Neural cell (in vitro differentiated cells): ENCODE measurements around the gene XXYLT1. TPM values are rescaled to one million over a fixed set of nuclear protein-coding genes. Genes with fewer than 3 reads are reported as not detected.
"Not testable (repeated sequence)": the region's sequence is repeated elsewhere in the genome, so short reads cannot be mapped to it uniquely, and the experiment has no call there.

ENCODE experiments used
- H2AFZ ChIP-seq: fragments of 200-600, 300-800 bp; sonication (generic), shearing (Covaris generic); 2 replicates; pipeline ENCODE4 v1.6.0; 2014; ENCODE audit warnings: low read depth, mild to moderate bottlenecking, antibody characterized with exemption, low read length, moderate library complexity
- H3F3A ChIP-seq: fragments of 200-600 bp; shearing (Covaris generic); 2 replicates; pipeline ENCODE4 v1.6.1; 2016; ENCODE audit warnings: mild to moderate bottlenecking, moderate library complexity, mixed read lengths, antibody characterized with exemption, low read length; ENCODE audit not compliant: insufficient read depth, poor library complexity, severe bottlenecking
- H3K27ac ChIP-seq: fragments of 200-600, 300-800 bp; sonication (generic), shearing (Covaris generic); 2 replicates; pipeline ENCODE4 v1.5.1; 2014; ENCODE audit warnings: mild to moderate bottlenecking, low read length, moderate library complexity
- H3K27me3 ChIP-seq: fragments of 300-800, 200-600 bp; sonication (generic), shearing (Covaris generic); 2 replicates; pipeline ENCODE4 v1.6.0; 2014; ENCODE audit warnings: mild to moderate bottlenecking, low read depth, low read length, moderate library complexity; ENCODE audit not compliant: insufficient read depth
- H3K36me3 ChIP-seq: fragments of 300-800, 200-600 bp; sonication (generic), shearing (Covaris generic); 2 replicates; pipeline ENCODE4 v1.5.1; 2014; ENCODE audit warnings: mild to moderate bottlenecking, antibody characterized with exemption, low read length, moderate library complexity; ENCODE audit not compliant: insufficient read depth
- H3K4me2 ChIP-seq: fragments of 300-800, 200-600 bp; sonication (generic), shearing (Covaris generic); 2 replicates; pipeline ENCODE4 v1.6.0; 2014; ENCODE audit warnings: mild to moderate bottlenecking, low read length
- H3K4me3 ChIP-seq: fragments of 300-800, 200-600 bp; sonication (generic), shearing (Covaris generic); 2 replicates; pipeline ENCODE4 v1.5.1; 2014; ENCODE audit warnings: mild to moderate bottlenecking, low read length, moderate library complexity
- H3K79me2 ChIP-seq: fragments of 200-600 bp; shearing (Covaris generic); replicated peaks from 2 replicates; pipeline ENCODE4 v1.6.0; 2014; ENCODE audit warnings: mild to moderate bottlenecking, low read length, moderate library complexity; ENCODE audit not compliant: insufficient read depth
- H3K9ac ChIP-seq: fragments of 300-800, 200-600 bp; sonication (generic), shearing (Covaris generic); 2 replicates; pipeline ENCODE4 v1.6.1; 2016; ENCODE audit warnings: mild to moderate bottlenecking, low read length, mixed read lengths
- H3K9me2 ChIP-seq: fragments of 200-600 bp; shearing (Covaris generic); 2 replicates; pipeline ENCODE4 v1.6.1; 2016; ENCODE audit warnings: mild to moderate bottlenecking, low read length, mixed read lengths; ENCODE audit not compliant: insufficient read depth
- H3K9me3 ChIP-seq: fragments of 200-600, 300-800 bp; sonication (generic), shearing (Covaris generic); 2 replicates; pipeline ENCODE4 v1.6.1; 2016; ENCODE audit warnings: mild to moderate bottlenecking, mixed run types, low read length, moderate library complexity, mixed read lengths
- H4K20me1 ChIP-seq: fragments of 200-600 bp; shearing (Covaris generic); 2 replicates; pipeline ENCODE4 v1.6.1; 2016; ENCODE audit warnings: mild to moderate bottlenecking, mixed run types; ENCODE audit not compliant: insufficient read depth
- EP300 ChIP-seq: fragments of 450-650 bp; conservative IDR thresholded peaks from 2 replicates; pipeline ENCODE4 v1.6.1; 2014; ENCODE audit warnings: antibody characterized with exemption, mild to moderate bottlenecking, moderate library complexity; ENCODE audit not compliant: poor library complexity, severe bottlenecking
- EZH2 ChIP-seq: fragments of 200-600, 300-800 bp; shearing (Covaris generic), sonication (generic); IDR thresholded peaks from 2 replicates; pipeline ENCODE4 v1.6.1; 2014; ENCODE audit warnings: antibody characterized with exemption, low read length, borderline replicate concordance, mild to moderate bottlenecking; ENCODE audit not compliant: insufficient read depth, poor library complexity, severe bottlenecking
- MXI1 ChIP-seq: fragments of 450-650 bp; conservative IDR thresholded peaks from 2 replicates; pipeline ENCODE4 v1.6.1; 2014; ENCODE audit warnings: antibody characterized with exemption, mild to moderate bottlenecking; ENCODE audit not compliant: poor library complexity, severe bottlenecking
- POLR2AphosphoS5 ChIP-seq: IDR thresholded peaks from 2 replicates; pipeline ENCODE4 v1.6.1; 2012
- RAD21 ChIP-seq: fragments of 450-650 bp; conservative IDR thresholded peaks from 2 replicates; pipeline ENCODE4 v1.6.1; 2014; ENCODE audit warnings: antibody characterized with exemption, mild to moderate bottlenecking, moderate library complexity
- SMC3 ChIP-seq: fragments of 450-650 bp; conservative IDR thresholded peaks from 2 replicates; pipeline ENCODE4 v1.6.1; 2014; ENCODE audit warnings: antibody characterized with exemption, mild to moderate bottlenecking, moderate library complexity; ENCODE audit not compliant: poor library complexity
- TAF1 ChIP-seq: IDR thresholded peaks from 2 replicates; pipeline ENCODE4 v1.6.1; 2012; ENCODE audit warnings: low read depth
- polyA plus RNA-seq: library from polyadenylated mRNA; depleted of rRNA; stranded (reverse); fragments of >200 nt; gene quantifications from 2 replicates; pipeline ENCODE4 v1.2.3, GENCODE V29; 2014
- TF ChIP-seq, protein P1 (sequence below): fragments of 450-650 bp; IDR thresholded peaks from 2 replicates; pipeline ENCODE4 v1.5.1; 2014; ENCODE audit warnings: antibody characterized with exemption, mild to moderate bottlenecking, moderate library complexity; ENCODE audit not compliant: poor library complexity, severe bottlenecking
- TF ChIP-seq, protein P2 (sequence below): IDR thresholded peaks from 2 replicates; pipeline ENCODE4 v1.6.1; 2012; ENCODE audit warnings: borderline replicate concordance

The XXYLT1 gene
- polyA plus RNA-seq, 1 donor from 2014 or later = 25.4 TPM

DNA sequence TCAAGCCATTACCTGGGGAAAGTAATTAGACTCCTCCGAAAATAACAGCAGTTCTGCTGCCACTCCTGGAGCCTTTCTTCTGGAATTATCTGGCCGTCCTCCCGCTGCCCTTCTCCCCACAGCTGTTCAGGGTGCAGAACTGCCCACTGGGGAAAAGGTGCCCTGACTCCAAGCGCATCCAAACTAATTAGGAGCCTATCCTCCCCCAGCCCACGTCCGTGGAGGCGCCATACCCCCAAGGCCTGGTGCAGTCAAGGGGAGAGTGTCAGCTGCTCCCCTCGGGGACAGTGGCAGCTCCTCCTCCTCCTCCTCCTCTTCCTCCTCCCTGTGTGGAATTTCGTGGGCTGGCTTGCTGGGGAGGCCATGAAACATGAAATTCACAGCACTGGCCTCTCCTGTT is 177.2 kb downstream of the XXYLT1 start:
- Histone ChIP-seq H3K9ac (no peak overlapping the region), H3F3A (no peaks in the 10 kb centered on the region), H3K79me2 (no peaks in the 10 kb centered on the region), H3K4me3 (no peak overlapping the region), H3K36me3 (no peaks in the 10 kb centered on the region), H4K20me1 (no peaks in the 10 kb centered on the region), H3K4me2 (no peak overlapping the region), H3K9me2 (no peaks in the 10 kb centered on the region), H3K27me3 (no peaks in the 10 kb centered on the region), H3K27ac (no peak overlapping the region), H3K9me3 (no peaks in the 10 kb centered on the region), H2AFZ (no peak overlapping the region)
- TF ChIP-seq EZH2 = no peak
- TF ChIP-seq EP300 = no peak
- TF ChIP-seq, protein P1, sequence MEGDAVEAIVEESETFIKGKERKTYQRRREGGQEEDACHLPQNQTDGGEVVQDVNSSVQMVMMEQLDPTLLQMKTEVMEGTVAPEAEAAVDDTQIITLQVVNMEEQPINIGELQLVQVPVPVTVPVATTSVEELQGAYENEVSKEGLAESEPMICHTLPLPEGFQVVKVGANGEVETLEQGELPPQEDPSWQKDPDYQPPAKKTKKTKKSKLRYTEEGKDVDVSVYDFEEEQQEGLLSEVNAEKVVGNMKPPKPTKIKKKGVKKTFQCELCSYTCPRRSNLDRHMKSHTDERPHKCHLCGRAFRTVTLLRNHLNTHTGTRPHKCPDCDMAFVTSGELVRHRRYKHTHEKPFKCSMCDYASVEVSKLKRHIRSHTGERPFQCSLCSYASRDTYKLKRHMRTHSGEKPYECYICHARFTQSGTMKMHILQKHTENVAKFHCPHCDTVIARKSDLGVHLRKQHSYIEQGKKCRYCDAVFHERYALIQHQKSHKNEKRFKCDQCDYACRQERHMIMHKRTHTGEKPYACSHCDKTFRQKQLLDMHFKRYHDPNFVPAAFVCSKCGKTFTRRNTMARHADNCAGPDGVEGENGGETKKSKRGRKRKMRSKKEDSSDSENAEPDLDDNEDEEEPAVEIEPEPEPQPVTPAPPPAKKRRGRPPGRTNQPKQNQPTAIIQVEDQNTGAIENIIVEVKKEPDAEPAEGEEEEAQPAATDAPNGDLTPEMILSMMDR = no peak
- no peak for TF ChIP-seq RAD21
- no peak for TF ChIP-seq MXI1
- TF ChIP-seq, protein P2, sequence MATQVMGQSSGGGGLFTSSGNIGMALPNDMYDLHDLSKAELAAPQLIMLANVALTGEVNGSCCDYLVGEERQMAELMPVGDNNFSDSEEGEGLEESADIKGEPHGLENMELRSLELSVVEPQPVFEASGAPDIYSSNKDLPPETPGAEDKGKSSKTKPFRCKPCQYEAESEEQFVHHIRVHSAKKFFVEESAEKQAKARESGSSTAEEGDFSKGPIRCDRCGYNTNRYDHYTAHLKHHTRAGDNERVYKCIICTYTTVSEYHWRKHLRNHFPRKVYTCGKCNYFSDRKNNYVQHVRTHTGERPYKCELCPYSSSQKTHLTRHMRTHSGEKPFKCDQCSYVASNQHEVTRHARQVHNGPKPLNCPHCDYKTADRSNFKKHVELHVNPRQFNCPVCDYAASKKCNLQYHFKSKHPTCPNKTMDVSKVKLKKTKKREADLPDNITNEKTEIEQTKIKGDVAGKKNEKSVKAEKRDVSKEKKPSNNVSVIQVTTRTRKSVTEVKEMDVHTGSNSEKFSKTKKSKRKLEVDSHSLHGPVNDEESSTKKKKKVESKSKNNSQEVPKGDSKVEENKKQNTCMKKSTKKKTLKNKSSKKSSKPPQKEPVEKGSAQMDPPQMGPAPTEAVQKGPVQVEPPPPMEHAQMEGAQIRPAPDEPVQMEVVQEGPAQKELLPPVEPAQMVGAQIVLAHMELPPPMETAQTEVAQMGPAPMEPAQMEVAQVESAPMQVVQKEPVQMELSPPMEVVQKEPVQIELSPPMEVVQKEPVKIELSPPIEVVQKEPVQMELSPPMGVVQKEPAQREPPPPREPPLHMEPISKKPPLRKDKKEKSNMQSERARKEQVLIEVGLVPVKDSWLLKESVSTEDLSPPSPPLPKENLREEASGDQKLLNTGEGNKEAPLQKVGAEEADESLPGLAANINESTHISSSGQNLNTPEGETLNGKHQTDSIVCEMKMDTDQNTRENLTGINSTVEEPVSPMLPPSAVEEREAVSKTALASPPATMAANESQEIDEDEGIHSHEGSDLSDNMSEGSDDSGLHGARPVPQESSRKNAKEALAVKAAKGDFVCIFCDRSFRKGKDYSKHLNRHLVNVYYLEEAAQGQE = no peak
- TF ChIP-seq POLR2AphosphoS5 = no peak
- no peak for TF ChIP-seq SMC3
- no peak for TF ChIP-seq TAF1

DNA sequence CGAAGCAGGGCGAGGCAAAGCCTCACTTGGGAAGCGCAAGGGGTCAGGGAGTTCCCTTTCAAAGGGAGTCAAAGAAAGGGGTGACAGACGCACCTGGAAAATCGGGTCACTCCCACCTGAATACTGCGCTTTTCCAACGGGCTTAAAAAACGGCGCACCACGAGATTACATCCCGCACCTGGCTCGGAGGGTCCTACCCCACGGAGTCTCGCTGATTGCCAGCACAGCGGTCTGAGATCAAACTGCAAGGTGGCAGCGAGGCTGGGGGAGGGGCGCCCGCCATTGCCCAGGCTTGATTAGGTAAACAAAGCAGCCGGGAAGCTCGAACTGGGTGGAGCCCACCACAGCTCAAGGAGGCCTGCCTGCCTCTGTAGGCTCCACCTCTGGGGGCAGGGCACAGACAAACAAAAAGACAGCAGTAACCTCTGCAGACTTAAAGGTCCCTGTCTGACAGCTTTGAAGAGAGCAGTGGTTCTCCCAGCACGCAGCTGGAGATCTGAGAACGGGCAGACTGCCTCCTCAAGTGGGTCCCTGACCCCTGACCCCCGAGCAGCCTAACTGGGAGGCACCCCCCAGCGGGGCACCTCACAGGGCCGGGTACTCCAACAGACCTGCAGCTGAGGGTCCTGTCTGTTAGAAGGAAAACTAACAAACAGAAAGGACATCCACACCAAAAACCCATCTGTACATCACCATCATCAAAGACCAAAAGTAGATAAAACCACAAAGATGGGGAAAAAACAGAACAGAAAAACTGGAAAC is 182.9 kb downstream of the XXYLT1 start:
- H3K27ac ChIP-seq, H3K4me3 ChIP-seq, H3K9ac ChIP-seq: not testable (repeated sequence)

DNA sequence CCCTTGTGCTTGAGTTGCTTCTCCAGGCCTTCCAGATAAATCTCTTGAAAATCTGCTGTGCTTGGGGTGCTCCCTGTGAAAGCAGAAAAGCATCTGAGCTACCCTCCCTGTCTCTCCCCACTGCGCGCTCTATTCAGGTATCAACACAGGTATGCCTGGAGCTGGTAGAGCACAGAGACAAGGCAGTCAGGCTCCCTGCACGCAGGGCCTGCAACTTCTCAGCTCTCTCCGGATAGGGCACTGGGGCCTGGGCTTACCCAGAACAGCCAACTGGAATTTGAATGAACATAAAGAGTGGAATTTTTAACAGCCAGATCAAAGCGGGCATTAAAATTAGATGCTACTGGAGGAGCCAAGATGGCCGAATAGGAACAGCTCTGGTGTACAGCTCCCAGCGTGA is 183.6 kb downstream of the XXYLT1 start:
- Histone ChIP-seq H3K27ac (no peak overlapping the region), H3K79me2 (no peaks in the 10 kb centered on the region), H3K4me2 (no peak overlapping the region), H3F3A (no peaks in the 10 kb centered on the region), H3K9me3 (no peaks in the 10 kb centered on the region), H3K36me3 (no peaks in the 10 kb centered on the region), H3K9ac (no peak overlapping the region), H3K4me3 (no peak overlapping the region), H4K20me1 (no peaks in the 10 kb centered on the region), H3K9me2 (no peaks in the 10 kb centered on the region), H2AFZ (no peak overlapping the region), H3K27me3 (no peaks in the 10 kb centered on the region)
- TF ChIP-seq, protein P1 = no peak
- TF ChIP-seq, protein P2 = no peak
- TF ChIP-seq EZH2 (no peak), RAD21 (no peak), EP300 (no peak), SMC3 (no peak), POLR2AphosphoS5 (no peak), TAF1 (no peak), MXI1 (no peak)

More for the DNA sequence above, 182.9 kb downstream of the XXYLT1 start:
- H4K20me1 ChIP-seq, H3F3A ChIP-seq, H2AFZ ChIP-seq, H3K27me3 ChIP-seq, H3K4me2 ChIP-seq, H3K79me2 ChIP-seq, H3K9me3 ChIP-seq, H3K36me3 ChIP-seq, H3K9me2 ChIP-seq: not testable (repeated sequence)
